Vagina (tissue), 2 donors: ENCODE data around the gene ANKIB1. TPM values are rescaled to one million over a fixed set of nuclear protein-coding genes. Genes with fewer than 3 reads are reported as not detected.
A peak's percentile ranks its signal among the peaks of the same experiment; 100 is the strongest.

ENCODE experiments used
- DNase-seq, 2 donors: peaks; one replicate each; pipeline ENCODE4 v3.0.0-alpha.2; 2017; ENCODE audit errors: extremely low spot score in 2 of 2
- H3K27ac ChIP-seq: fragments of 200-600 bp; sonication (generic); one replicate; pipeline ENCODE4 v1.5.1; 2019
- H3K27me3 ChIP-seq: fragments of 200-600 bp; sonication (generic); one replicate; pipeline ENCODE4 v1.5.1; 2019
- H3K36me3 ChIP-seq, 2 donors: fragments of 200-600 bp; sonication (generic); one replicate each; pipeline ENCODE4 v1.5.1; 2017 to 2019
- H3K4me1 ChIP-seq: fragments of 200-600 bp; sonication (generic); one replicate; pipeline ENCODE4 v1.5.1; 2019
- H3K4me3 ChIP-seq, 2 donors: fragments of 200-600 bp; sonication (generic); 1 replicate in 1 of 2; 2 replicates in 1 of 2; pipeline ENCODE4 v1.5.1; 2016 to 2019
- H3K9me3 ChIP-seq: fragments of 200-600 bp; sonication (generic); one replicate; pipeline ENCODE4 v1.5.1; 2019
- CTCF ChIP-seq, 3 experiments: fragments of 450-650 bp in 2 of 3; fragments of 200-600 bp in 1 of 3; sonication (generic) in 1 of 3; IDR thresholded peaks; one replicate each; pipeline ENCODE4 v1.5.1; 2017 to 2019; ENCODE audit warnings: antibody characterized with exemption in 3 of 3, mild to moderate bottlenecking in 2 of 3, moderate library complexity in 2 of 3
- POLR2A ChIP-seq, 2 donors: fragments of 450-650 bp; IDR thresholded peaks; one replicate each; pipeline ENCODE4 v1.6.1; 2017; ENCODE audit warnings: antibody characterized with exemption in 2 of 2, mild to moderate bottlenecking in 2 of 2, moderate library complexity in 2 of 2
- POLR2AphosphoS5 ChIP-seq, 2 donors: sonication (generic); formaldehyde crosslinking; IDR thresholded peaks; one replicate each; pipeline ENCODE4 v1.9.0; 2017; ENCODE audit warnings: antibody characterized with exemption in 2 of 2, mild to moderate bottlenecking in 2 of 2, low read depth in 1 of 2; ENCODE audit not compliant: insufficient read depth in 1 of 2
- intact Hi-C: fragments of 100-400 bp; cut with DNase I; formaldehyde crosslinking; loops from one replicate; pipeline ENCODE4 v1.15.1; 2023
- total RNA-seq: library from RNA; depleted of rRNA; stranded (reverse); fragments of >200 nt; gene quantifications from one replicate; pipeline ENCODE4 v1.2.3, GENCODE V29; 2016

ANKIB1 gene
- total RNA-seq, 1 donor from 2014 or later = 27.7 TPM

DNA sequence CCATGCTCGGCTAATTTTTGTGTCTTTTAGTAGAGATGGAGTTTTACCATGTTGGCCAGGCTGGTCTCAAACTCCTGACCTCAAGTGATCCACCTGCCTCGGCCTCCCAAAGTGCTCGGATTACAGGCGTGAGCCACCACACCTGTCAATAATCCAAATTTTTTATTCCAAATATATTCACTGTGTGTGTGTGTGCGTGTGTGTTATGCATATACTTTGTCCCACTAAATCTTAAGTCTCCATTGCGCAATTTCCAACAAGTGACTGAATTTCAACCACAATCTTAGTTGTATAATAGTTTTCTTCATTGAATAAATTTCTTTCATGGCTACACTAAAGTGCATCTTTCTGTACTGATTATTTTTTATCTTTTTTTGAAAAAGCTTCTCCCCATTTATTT, 2.8 kb upstream of the ANKIB1 start:
- DNase-seq = no peak
- Histone ChIP-seq H3K36me3 (peaks cover 0 to 28% of the 10 kb centered on the region in 2 donors), H3K27ac (no peak overlapping the region), H3K4me3 (no peak overlapping the region), H3K27me3 (no peaks in the 10 kb centered on the region), H3K4me1 (peaks cover 38% of the 10 kb centered on the region), H3K9me3 (no peaks in the 10 kb centered on the region)
- intact Hi-C loops = no loop called here
- no peak for TF ChIP-seq POLR2AphosphoS5 (IDR thresholded peaks at IDR 0.05; ENCODE audit: insufficient read depth in 1 of 2, low read depth in 1 of 2)
- no peak for TF ChIP-seq POLR2A (IDR thresholded peaks at IDR 0.05)
- TF ChIP-seq CTCF (IDR thresholded peaks at IDR 0.05) = no peak

DNA sequence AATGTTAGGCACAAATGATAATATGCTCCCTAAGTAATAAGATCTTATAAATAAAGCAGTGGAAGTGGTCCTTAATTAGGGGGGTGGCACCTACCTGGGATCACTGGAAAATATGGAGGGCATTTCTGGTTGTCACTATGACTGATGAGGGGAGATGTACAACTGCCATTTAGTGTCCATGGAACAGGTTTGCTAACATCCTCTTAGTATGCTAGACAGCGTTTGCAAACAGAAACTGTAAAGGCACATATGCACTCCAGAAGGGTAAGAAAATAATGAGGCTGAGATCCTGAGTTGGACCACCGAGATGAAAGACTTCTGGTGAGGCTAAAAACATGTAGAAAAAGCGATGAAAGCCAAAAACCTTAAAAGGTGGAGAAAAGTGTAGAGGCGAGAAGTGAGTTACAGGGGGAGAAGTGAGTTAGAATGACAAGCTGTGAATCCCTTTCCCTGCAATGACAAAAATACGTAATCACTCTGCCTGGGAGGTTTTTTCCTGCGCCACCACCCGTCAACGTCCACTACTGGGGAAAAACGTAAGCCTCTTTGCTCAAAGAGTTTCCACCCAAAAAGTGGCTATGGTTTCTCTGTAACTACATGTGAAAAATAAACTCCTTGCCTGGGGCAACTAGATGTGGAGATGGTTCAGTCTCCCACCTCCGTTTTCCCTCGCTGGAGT, 827 bp upstream of the ANKIB1 start:
- peak overlapping the region; percentile 95 to 96 for H3K4me3 ChIP-seq
- H3K27me3 ChIP-seq = no peaks in the 10 kb centered on the region
- H3K27ac ChIP-seq = peak overlapping the region; percentile 94
- H3K4me1 ChIP-seq = peaks cover 43% of the 10 kb centered on the region
- no peak for DNase-seq
- H3K36me3 ChIP-seq = peaks cover 0 to 15% of the 10 kb centered on the region in 2 donors
- H3K9me3 ChIP-seq = no peaks in the 10 kb centered on the region
- intact Hi-C loops = no loop called here
- no peak for TF ChIP-seq POLR2AphosphoS5 (IDR thresholded peaks at IDR 0.05; ENCODE audit: insufficient read depth in 1 of 2, low read depth in 1 of 2)
- no peak for TF ChIP-seq POLR2A (IDR thresholded peaks at IDR 0.05)
- no peak for TF ChIP-seq CTCF (IDR thresholded peaks at IDR 0.05)

DNA sequence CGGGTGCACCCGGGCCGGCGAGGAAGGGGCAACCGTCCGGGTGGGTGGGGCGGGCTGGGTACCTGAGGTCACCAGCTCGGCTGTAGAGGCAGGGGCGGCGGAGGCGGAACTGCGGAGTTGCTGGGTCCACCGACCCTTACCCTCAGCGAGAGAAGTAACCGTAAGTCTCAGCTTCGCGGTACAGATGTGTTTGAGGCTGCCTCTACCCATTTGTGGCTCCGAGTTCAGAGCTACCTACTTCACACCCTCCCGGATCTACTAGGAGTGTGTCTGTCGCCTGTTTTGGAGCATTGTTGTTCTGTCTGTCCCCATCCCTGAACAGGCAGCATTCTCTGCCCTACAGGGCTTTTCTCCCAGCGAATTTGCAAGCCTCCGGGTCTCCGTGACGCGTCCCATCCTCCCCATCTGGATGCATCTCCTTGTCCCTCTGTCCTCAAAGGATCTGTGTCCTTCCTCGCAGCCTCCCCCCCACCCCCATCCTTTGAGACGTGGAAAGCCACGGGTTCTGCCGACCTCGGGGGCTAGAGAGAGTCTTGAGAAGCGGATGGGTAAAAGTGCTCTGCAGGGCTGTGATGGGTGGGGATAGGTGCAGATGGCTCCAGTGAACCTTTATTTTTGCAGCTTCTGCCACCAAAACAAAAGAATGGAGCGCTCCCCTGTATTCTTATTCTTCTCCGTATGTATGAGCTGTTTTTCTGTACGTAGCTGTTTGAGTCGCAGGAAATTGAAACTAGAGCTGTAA, 757 bp downstream of the ANKIB1 start:
- H3K4me3 ChIP-seq = peak overlapping the region; percentile 95 to 96

GRCh38 chr7:92250603-92251002, 4.8 kb downstream of the ANKIB1 start:
- Histone ChIP-seq H3K36me3 (no peaks in the 10 kb centered on the region), H3K27me3 (no peaks in the 10 kb centered on the region), H3K4me1 (peaks cover 19% of the 10 kb centered on the region), H3K4me3 (no peak overlapping the region), H3K27ac (no peak overlapping the region), H3K9me3 (no peaks in the 10 kb centered on the region)
- DNase-seq = no peak
- no peak for TF ChIP-seq POLR2AphosphoS5 (IDR thresholded peaks at IDR 0.05; ENCODE audit: insufficient read depth in 1 of 2, low read depth in 1 of 2)
- intact Hi-C loops = no loop called here

More for the DNA sequence above, 757 bp downstream of the ANKIB1 start:
- Histone ChIP-seq H3K9me3 (no peaks in the 10 kb centered on the region), H3K27ac (peak overlapping the region; percentile 94), H3K27me3 (no peaks in the 10 kb centered on the region), H3K36me3 (peaks cover 0 to under 1% of the 10 kb centered on the region in 2 donors), H3K4me1 (peaks cover 43% of the 10 kb centered on the region)
- TF ChIP-seq POLR2AphosphoS5 (IDR thresholded peaks at IDR 0.05; ENCODE audit: insufficient read depth in 1 of 2, low read depth in 1 of 2) (no peak), CTCF (IDR thresholded peaks at IDR 0.05) (no peak), POLR2A (IDR thresholded peaks at IDR 0.05) (no peak)
- intact Hi-C loops = no loop called here
- peak in 1 of 2 donors; percentile 86 for DNase-seq

DNA sequence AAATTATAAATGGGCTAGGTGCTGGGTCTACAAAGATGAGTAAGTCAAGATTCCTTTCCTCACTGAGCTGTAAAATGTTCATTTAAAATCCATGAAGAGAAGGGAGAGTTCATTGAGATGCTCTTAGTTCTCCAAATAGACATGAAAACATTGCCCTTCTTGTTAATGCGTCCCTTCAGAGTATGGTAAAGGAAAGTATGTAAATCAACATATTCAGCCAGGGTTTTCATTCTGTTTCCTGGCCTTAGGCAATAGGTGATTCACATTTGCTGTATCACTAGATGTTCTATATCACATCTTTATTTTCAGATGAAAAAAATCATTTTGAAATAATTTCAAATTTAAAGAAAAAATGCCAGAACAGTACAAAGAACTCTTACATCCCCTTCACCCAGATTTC, 5.4 kb downstream of the ANKIB1 start:
- no peaks in the 10 kb centered on the region for H3K9me3 ChIP-seq
- TF ChIP-seq CTCF (IDR thresholded peaks at IDR 0.05) (no peak), POLR2A (IDR thresholded peaks at IDR 0.05) (no peak), POLR2AphosphoS5 (IDR thresholded peaks at IDR 0.05; ENCODE audit: insufficient read depth in 1 of 2, low read depth in 1 of 2) (no peak)

More for the DNA sequence above, 5.4 kb downstream of the ANKIB1 start:
- no peaks in the 10 kb centered on the region for H3K27me3 ChIP-seq
- H3K4me3 ChIP-seq = no peak overlapping the region
- H3K36me3 ChIP-seq = no peaks in the 10 kb centered on the region
- DNase-seq = no peak
- peaks cover 19% of the 10 kb centered on the region for H3K4me1 ChIP-seq
- no peak overlapping the region for H3K27ac ChIP-seq
- intact Hi-C loops = no loop called here
